ENCODE results near the gene TENM3. TPM values are rescaled to one million over a fixed set of nuclear protein-coding genes. Genes with fewer than 3 reads are reported as not detected.

TENM3 gene
- total RNA-seq, 4 donors from 2014 or later, result 3.4 to 9.8 (median 6.9) TPM

- no peak overlapping the region for H3K4me3 ChIP-seq
- WGBS, 2 donors (ENCODE audit: low coverage in 1 of 2), result 84 to 88% methylated on average over 5 of the region's 5 CpGs
- in situ Hi-C loops (cut with MboI; ENCODE audit: low pct_ligation_motif_present in 1 of 4, low pct_unique_long_range_greater_than_20kb in 1 of 4, low sequenced_read_pairs in 3 of 4) (no loop called here), intact Hi-C loops (cut with DNase I; ENCODE audit: low total_unique reads) (no loop called here)
- no peaks in the 10 kb centered on the region for H3K4me1 ChIP-seq
- no peaks in the 10 kb centered on the region for H3K9me3 ChIP-seq
- no peak overlapping the region for H3K27ac ChIP-seq
- TF ChIP-seq POLR2AphosphoS5 (IDR thresholded peaks at IDR 0.05) (no peak), POLR2A (IDR thresholded peaks at IDR 0.05) (no peak), CTCF (IDR thresholded peaks at IDR 0.05) (no peak), EP300 (IDR thresholded peaks at IDR 0.05; ENCODE audit: low read depth) (no peak)
- no peaks in the 10 kb centered on the region for H3K36me3 ChIP-seq
- H3K27me3 ChIP-seq, result no peaks in the 10 kb centered on the region
- no peak for DNase-seq
Measured at GRCh38 chr4:182303847-182304246, 60.6 kb downstream of the TENM3 start.

- no peak for DNase-seq
- Histone ChIP-seq H3K27ac (no peak overlapping the region), H3K27me3 (no peaks in the 10 kb centered on the region), H3K9me3 (no peaks in the 10 kb centered on the region), H3K4me3 (no peak overlapping the region), H3K36me3 (no peaks in the 10 kb centered on the region), H3K4me1 (no peaks in the 10 kb centered on the region)
- TF ChIP-seq EP300 (IDR thresholded peaks at IDR 0.05; ENCODE audit: low read depth) (no peak), POLR2A (IDR thresholded peaks at IDR 0.05) (no peak), CTCF (IDR thresholded peaks at IDR 0.05) (no peak), POLR2AphosphoS5 (IDR thresholded peaks at IDR 0.05) (no peak)
- 54 to 78% methylated on average over 4 of the region's 4 CpGs for WGBS, 2 donors (ENCODE audit: low coverage in 1 of 2)
- in situ Hi-C loops (cut with MboI; ENCODE audit: low pct_ligation_motif_present in 1 of 4, low pct_unique_long_range_greater_than_20kb in 1 of 4, low sequenced_read_pairs in 3 of 4) (no loop called here), intact Hi-C loops (cut with DNase I; ENCODE audit: low total_unique reads) (no loop called here)
Measured at GRCh38 chr4:182306792-182307507, 63.7 kb downstream of the TENM3 start.

- H3K27ac ChIP-seq, result no peak overlapping the region
- in situ Hi-C loops (cut with MboI; ENCODE audit: low pct_ligation_motif_present in 1 of 4, low pct_unique_long_range_greater_than_20kb in 1 of 4, low sequenced_read_pairs in 3 of 4), result no loop called here
- no peak for DNase-seq
- TF ChIP-seq CTCF (IDR thresholded peaks at IDR 0.05) (no peak), POLR2A (IDR thresholded peaks at IDR 0.05) (no peak), POLR2AphosphoS5 (IDR thresholded peaks at IDR 0.05) (no peak), EP300 (IDR thresholded peaks at IDR 0.05; ENCODE audit: low read depth) (no peak)
- H3K4me3 ChIP-seq, result no peak overlapping the region
- H3K27me3 ChIP-seq, result no peaks in the 10 kb centered on the region
- H3K36me3 ChIP-seq, result no peaks in the 10 kb centered on the region
- intact Hi-C loops (cut with DNase I; ENCODE audit: low total_unique reads), result no loop called here
- H3K4me1 ChIP-seq, result no peaks in the 10 kb centered on the region
- H3K9me3 ChIP-seq, result no peaks in the 10 kb centered on the region
- 71 to 81% methylated on average over 2 of the region's 2 CpGs for WGBS, 2 donors (ENCODE audit: low coverage in 1 of 2)
Measured at GRCh38 chr4:182307746-182308145, 64.5 kb downstream of the TENM3 start.

GRCh38 chr4:182309877-182310276 is 66.7 kb downstream of the TENM3 start:
- in situ Hi-C loops (cut with MboI; ENCODE audit: low pct_ligation_motif_present in 1 of 4, low pct_unique_long_range_greater_than_20kb in 1 of 4, low sequenced_read_pairs in 3 of 4) (no loop called here), intact Hi-C loops (cut with DNase I; ENCODE audit: low total_unique reads) (no loop called here)
- H3K27ac ChIP-seq, result no peak overlapping the region
- H3K4me3 ChIP-seq, result no peak overlapping the region
- H3K4me1 ChIP-seq, result no peaks in the 10 kb centered on the region
- H3K27me3 ChIP-seq, result no peaks in the 10 kb centered on the region
- H3K36me3 ChIP-seq, result no peaks in the 10 kb centered on the region
- H3K9me3 ChIP-seq, result peaks cover 4 to 7% of the 10 kb centered on the region in 2 donors
- TF ChIP-seq POLR2AphosphoS5 (IDR thresholded peaks at IDR 0.05) (no peak), CTCF (IDR thresholded peaks at IDR 0.05) (no peak), EP300 (IDR thresholded peaks at IDR 0.05; ENCODE audit: low read depth) (no peak), POLR2A (IDR thresholded peaks at IDR 0.05) (no peak)
- 59% methylated on average over 1 of the region's 1 CpG; no CpG with 5 or more reads in 1 of the 2 donors for WGBS, 2 donors (ENCODE audit: low coverage in 1 of 2)
- DNase-seq, result no peak
